Heart left ventricle (tissue), 13 donors: Measurements from ENCODE around the gene NCL.

Source experiments
- CTCF ChIP-seq, 12 donors: fragments of 200-600 bp; sonication (generic) in 4 of 12; IDR thresholded peaks; one replicate each; pipeline versions ENCODE4 v1.5.0 to v1.8.0; 2018 to 2022; ENCODE audit warnings: antibody characterized with exemption in 12 of 12, mild to moderate bottlenecking in 5 of 12
- POLR2A ChIP-seq, 2 donors: fragments of 450-650 bp; IDR thresholded peaks; one replicate each; pipeline ENCODE4 v1.6.1; 2017; ENCODE audit warnings: antibody characterized with exemption in 2 of 2, mild to moderate bottlenecking in 2 of 2, moderate library complexity in 2 of 2
- donor health status: ischemic (EF 13 %, LVEDD 7.1; RV severe dilation, severe dysfunction).
- donor health status: DM: no; HTN: yes; CAD: no.
- donor health status: DM: no; HTN: no; CAD: no.
- donor health status: ischemic (EF 25% LVEDD 6.9; RV normal size, moderate dysfunction).
- donor health status: ischemic (EF 25% LVEDD 5.7; RV mildly dilated, moderate dysfunction).
- donor health status: ischemic (EF 35%, LVEDD 5.7; RV mildly dilated, moderate dysfunction).
- donor health status: nonischemic (EF 11% LVEDD 7.7; RV severe dilation, severe dysfunction).
- donor health status: DM: yes; HTN: yes; CAD: no.
- donor health status: PGD.
- donor health status: ischemic (EF 29% LVEDD 5.4; RV normal size, mild dysfunction).
- donor health status: nonischemic (EF 23%, LVEDD 6.1; RV moderate dilation, normal function).

- no peak for TF ChIP-seq CTCF (IDR thresholded peaks at IDR 0.05)
- TF ChIP-seq POLR2A (IDR thresholded peaks at IDR 0.05): no peak
Measured at GRCh38 chr2:231418820-231419640, 45.3 kb downstream of the NCL start.
